ENCODE results near the gene RABGAP1L. TPM values are rescaled to one million over a fixed set of nuclear protein-coding genes. Genes with fewer than 3 reads are reported as not detected.

The RABGAP1L gene
- total RNA-seq, 4 donors from 2014 or later = 48.2 to 102 (median 59.1) TPM

GRCh38 chr1:174274884-174275283 lies 115.6 kb downstream of the RABGAP1L start:
- H3K4me3 ChIP-seq = no peak overlapping the region
- WGBS = 95% methylated on average over 2 of the region's 2 CpGs
- H3K27ac ChIP-seq = no peak overlapping the region
- no peaks in the 10 kb centered on the region for H3K9me3 ChIP-seq
- no peaks in the 10 kb centered on the region for H3K27me3 ChIP-seq
- no peaks in the 10 kb centered on the region for H3K4me1 ChIP-seq
- DNase-seq (ENCODE audit: low spot score in 2 of 2) = no peak
- H3K36me3 ChIP-seq = no peaks in the 10 kb centered on the region
- TF ChIP-seq POLR2A (IDR thresholded peaks at IDR 0.05) (no peak), POLR2AphosphoS5 (IDR thresholded peaks at IDR 0.05) (no peak), EP300 (IDR thresholded peaks at IDR 0.05) (no peak), CTCF (IDR thresholded peaks at IDR 0.05) (no peak)

- Histone ChIP-seq H3K27me3 (no peaks in the 10 kb centered on the region), H3K36me3 (peaks cover 7% of the 10 kb centered on the region), H3K4me3 (no peak overlapping the region), H3K9me3 (no peaks in the 10 kb centered on the region), H3K4me1 (no peaks in the 10 kb centered on the region), H3K27ac (no peak overlapping the region)
- WGBS = 91% methylated on average over 1 of the region's 1 CpG
- DNase-seq (ENCODE audit: low spot score in 2 of 2) = no peak
- TF ChIP-seq POLR2A (IDR thresholded peaks at IDR 0.05) (no peak), CTCF (IDR thresholded peaks at IDR 0.05) (no peak), POLR2AphosphoS5 (IDR thresholded peaks at IDR 0.05) (no peak), EP300 (IDR thresholded peaks at IDR 0.05) (no peak)
These were observed 116.8 kb downstream of the RABGAP1L start for GRCh38 chr1:174276087-174276486.

- H3K36me3 ChIP-seq = peaks cover 39% of the 10 kb centered on the region
- 97% methylated on average over 2 of the region's 2 CpGs for WGBS
These were observed 124.7 kb downstream of the RABGAP1L start for GRCh38 chr1:174284052-174284451.

GRCh38 chr1:174286042-174286441 lies 126.7 kb downstream of the RABGAP1L start:
- peaks cover 45% of the 10 kb centered on the region for H3K36me3 ChIP-seq
- 95% methylated on average over 1 of the region's 1 CpG for WGBS
- H3K27ac ChIP-seq = no peak overlapping the region
- no peak overlapping the region for H3K4me3 ChIP-seq
- DNase-seq (ENCODE audit: low spot score in 2 of 2) = no peak
- H3K9me3 ChIP-seq = peaks cover 9% of the 10 kb centered on the region
- no peaks in the 10 kb centered on the region for H3K27me3 ChIP-seq
- TF ChIP-seq EP300 (IDR thresholded peaks at IDR 0.05) (no peak), CTCF (IDR thresholded peaks at IDR 0.05) (no peak), POLR2A (IDR thresholded peaks at IDR 0.05) (no peak), POLR2AphosphoS5 (IDR thresholded peaks at IDR 0.05) (no peak)
- no peaks in the 10 kb centered on the region for H3K4me1 ChIP-seq

More at GRCh38 chr1:174284052-174284451, 124.7 kb downstream of the RABGAP1L start:
- no peak overlapping the region for H3K27ac ChIP-seq
- no peak overlapping the region for H3K4me3 ChIP-seq
- H3K4me1 ChIP-seq = no peaks in the 10 kb centered on the region
- no peaks in the 10 kb centered on the region for H3K27me3 ChIP-seq
- no peak for DNase-seq (ENCODE audit: low spot score in 2 of 2)
- peaks cover 8% of the 10 kb centered on the region for H3K9me3 ChIP-seq
- no peak for TF ChIP-seq POLR2A (IDR thresholded peaks at IDR 0.05)
- TF ChIP-seq CTCF (IDR thresholded peaks at IDR 0.05) = no peak
- TF ChIP-seq EP300 (IDR thresholded peaks at IDR 0.05) = no peak
- no peak for TF ChIP-seq POLR2AphosphoS5 (IDR thresholded peaks at IDR 0.05)

GRCh38 chr1:174289644-174290310 lies 130.5 kb downstream of the RABGAP1L start:
- Histone ChIP-seq H3K9me3 (peaks cover 11% of the 10 kb centered on the region), H3K36me3 (peaks cover 29% of the 10 kb centered on the region), H3K27me3 (no peaks in the 10 kb centered on the region), H3K27ac (no peak overlapping the region), H3K4me1 (no peaks in the 10 kb centered on the region), H3K4me3 (no peak overlapping the region)
- WGBS = 0% methylated on average over 1 of the region's 2 CpGs
- TF ChIP-seq EP300 (IDR thresholded peaks at IDR 0.05) = no peak
- no peak for TF ChIP-seq POLR2AphosphoS5 (IDR thresholded peaks at IDR 0.05)
- no peak for TF ChIP-seq CTCF (IDR thresholded peaks at IDR 0.05)
- TF ChIP-seq POLR2A (IDR thresholded peaks at IDR 0.05) = no peak
- no peak for DNase-seq (ENCODE audit: low spot score in 2 of 2)
